ENCODE results near the gene TTC5.

The TTC5 gene, protein sequence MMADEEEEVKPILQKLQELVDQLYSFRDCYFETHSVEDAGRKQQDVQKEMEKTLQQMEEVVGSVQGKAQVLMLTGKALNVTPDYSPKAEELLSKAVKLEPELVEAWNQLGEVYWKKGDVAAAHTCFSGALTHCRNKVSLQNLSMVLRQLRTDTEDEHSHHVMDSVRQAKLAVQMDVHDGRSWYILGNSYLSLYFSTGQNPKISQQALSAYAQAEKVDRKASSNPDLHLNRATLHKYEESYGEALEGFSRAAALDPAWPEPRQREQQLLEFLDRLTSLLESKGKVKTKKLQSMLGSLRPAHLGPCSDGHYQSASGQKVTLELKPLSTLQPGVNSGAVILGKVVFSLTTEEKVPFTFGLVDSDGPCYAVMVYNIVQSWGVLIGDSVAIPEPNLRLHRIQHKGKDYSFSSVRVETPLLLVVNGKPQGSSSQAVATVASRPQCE

DNA sequence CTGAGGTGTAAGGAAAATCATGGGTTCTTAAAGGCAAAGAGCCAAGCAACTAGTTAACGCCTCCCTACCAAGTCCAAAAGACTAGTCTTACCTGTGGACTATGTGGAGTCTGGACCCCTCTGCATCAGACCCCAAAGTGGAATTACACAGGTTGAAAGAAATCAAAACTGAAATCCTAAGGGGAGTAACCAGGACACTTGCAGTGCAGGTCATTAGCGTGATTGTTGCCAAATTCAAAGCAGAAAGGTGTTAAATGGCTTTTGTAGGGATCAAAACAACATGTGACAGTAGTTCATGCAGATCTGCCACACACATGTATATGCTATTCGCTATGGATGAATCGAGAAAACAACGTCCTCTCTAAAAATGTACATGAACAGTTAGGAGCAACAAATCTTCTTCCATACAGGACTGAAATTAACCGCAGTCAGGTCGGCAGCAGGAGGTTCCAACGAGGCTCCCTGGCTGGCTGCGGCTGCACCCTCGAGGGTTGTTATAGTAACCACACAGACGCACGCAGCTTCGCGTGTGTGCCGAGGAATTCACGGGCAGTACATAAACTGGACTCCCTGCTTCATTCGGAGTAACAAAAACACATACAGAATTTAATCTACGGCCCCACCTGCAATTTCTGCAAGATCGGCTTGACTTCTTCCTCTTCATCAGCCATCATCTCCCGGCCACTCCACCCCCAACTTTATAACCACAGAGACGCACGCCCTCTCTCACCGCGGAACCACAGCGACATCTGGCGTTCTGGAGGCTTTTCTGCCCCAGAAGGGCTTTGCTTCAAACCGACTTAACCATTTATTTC is at the start of gene TTC5:
TSS of gene TTC5 (minus strand) at position 687 of the 814 bp plus-strand sequence. CDS start at position 673, 14 bp downstream.
- peak; percentile 99 for TF ChIP-seq CTCF (IDR thresholded peaks at IDR 0.05; ENCODE audit: low read depth, low read length)
- peak; percentile 72 for DNase-seq (ENCODE audit: extremely low read depth, low read depth)

GRCh38 chr14:20350860-20351259 is 45.1 kb upstream of the TTC5 start:
- DNase-seq (ENCODE audit: extremely low read depth, low read depth), result no peak

DNA sequence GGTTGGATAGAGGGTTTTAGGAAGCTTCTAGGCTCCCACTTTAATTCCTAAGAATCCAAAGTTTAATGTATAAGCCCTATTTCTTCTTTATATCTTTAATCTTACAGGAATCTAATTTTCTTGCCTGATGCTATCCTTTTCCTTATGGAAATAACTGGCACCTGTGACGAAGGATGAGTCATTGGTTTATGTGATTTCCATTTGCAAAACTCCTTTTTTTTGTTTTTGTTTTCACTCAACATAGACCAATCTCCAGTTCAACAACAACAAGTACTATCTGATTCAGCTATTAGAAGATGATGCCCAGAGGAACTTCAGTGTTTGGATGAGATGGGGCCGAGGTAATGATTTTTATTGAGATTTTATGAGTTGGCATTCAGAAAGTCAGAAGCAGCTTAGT is 44.5 kb upstream of the TTC5 start:
- DNase-seq (ENCODE audit: extremely low read depth, low read depth), result no peak
- TF ChIP-seq CTCF (IDR thresholded peaks at IDR 0.05; ENCODE audit: low read depth, low read length), result no peak

More at GRCh38 chr14:20350860-20351259, 45.1 kb upstream of the TTC5 start:
- peak; percentile 2; the same call in 1 of the 2 replicates for TF ChIP-seq CTCF (IDR thresholded peaks at IDR 0.05; ENCODE audit: low read depth, low read length)

DNA sequence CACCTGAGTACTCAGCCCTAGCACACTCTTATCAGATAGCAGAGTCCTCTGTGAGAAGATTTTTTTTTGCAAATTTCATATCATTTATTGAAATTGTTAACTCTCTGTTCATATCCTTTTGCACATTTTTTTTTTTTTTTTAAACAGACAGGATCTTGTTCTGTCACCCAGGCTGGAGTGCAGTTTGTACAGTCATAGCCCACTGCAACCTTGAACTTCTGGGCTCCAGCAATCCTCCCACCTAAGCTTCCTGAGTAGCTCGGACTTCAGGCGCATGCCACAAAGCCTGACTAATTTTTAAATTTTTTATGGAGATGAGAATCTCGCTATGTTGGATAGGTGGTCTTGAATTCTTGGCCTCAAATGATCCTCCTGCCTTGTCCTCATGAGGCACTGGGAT is 42.0 kb upstream of the TTC5 start:
- TF ChIP-seq CTCF (IDR thresholded peaks at IDR 0.05; ENCODE audit: low read depth, low read length), result no peak
- DNase-seq (ENCODE audit: extremely low read depth, low read depth), result no peak

- no peak for DNase-seq (ENCODE audit: extremely low read depth, low read depth)
- no peak for TF ChIP-seq CTCF (IDR thresholded peaks at IDR 0.05; ENCODE audit: low read depth, low read length)
These were observed 41.0 kb upstream of the TTC5 start for GRCh38 chr14:20346713-20347112.

DNA sequence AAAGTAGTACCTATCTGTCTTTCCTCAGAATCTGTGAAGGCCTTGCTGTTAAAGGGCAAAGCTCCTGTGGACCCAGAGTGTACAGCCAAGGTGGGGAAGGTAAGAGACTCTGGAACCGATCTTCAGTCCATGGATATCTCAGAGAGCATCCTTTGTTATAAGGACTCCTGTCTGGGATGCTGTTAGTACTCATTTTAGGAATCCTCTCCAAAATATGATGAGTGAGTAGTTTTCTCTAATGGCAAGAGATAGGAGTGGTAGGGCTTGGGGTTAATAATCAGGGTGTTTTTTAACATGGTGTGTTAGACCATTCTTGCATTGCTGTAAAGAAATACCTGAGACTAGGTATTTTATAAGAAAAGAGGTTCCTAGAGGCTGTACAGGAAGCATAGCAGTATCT is 39.6 kb upstream of the TTC5 start:
- no peak for DNase-seq (ENCODE audit: extremely low read depth, low read depth)
- no peak for TF ChIP-seq CTCF (IDR thresholded peaks at IDR 0.05; ENCODE audit: low read depth, low read length)

DNA sequence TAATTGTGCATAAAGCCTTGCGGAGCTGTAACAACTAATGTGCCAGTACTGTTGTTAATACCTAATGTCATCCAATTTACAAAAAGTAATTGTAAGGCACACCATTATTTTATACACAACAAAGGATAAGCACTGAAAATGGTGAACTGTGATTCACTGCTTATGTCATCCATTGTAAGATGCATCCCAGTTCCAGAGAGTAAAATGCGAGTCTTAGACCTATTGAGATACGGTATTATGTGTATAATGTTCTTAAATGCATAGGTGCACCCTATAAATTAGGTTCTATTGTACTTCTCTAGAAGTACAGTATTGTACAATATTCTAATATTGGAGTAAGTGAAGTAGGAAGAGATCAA is 38.1 kb upstream of the TTC5 start:
- no peak for TF ChIP-seq CTCF (IDR thresholded peaks at IDR 0.05; ENCODE audit: low read depth, low read length)
- DNase-seq (ENCODE audit: extremely low read depth, low read depth), result no peak
